H4 (cell line): ENCODE data around the gene NOS1. TPM values are rescaled to one million over a fixed set of nuclear protein-coding genes. Genes with fewer than 3 reads are reported as not detected.
A peak's percentile ranks its signal among the peaks of the same experiment; 100 is the strongest.
"Not testable (repeated sequence)": the region's sequence is repeated elsewhere in the genome, so short reads cannot be mapped to it uniquely, and the experiment has no call there.

Source experiments
- DNase-seq: peaks from one replicate; pipeline ENCODE4 v3.0.0-alpha.2; 2015; ENCODE audit warnings: low spot score
- total RNA-seq: library from RNA; depleted of rRNA; stranded (reverse); fragments of >200 nt; shearing (Covaris generic); gene quantifications from 2 replicates; pipeline ENCODE4 v1.2.3, GENCODE V29; 2014; rRNA removed

NOS1 gene
- total RNA-seq: not detected in 2 replicates

- DNase-seq: no peak
Observed at GRCh38 chr12:117361347-117361751, at the start of gene NOS1. NOS1 (minus strand) TSS chr12:117361626; CDS start chr12:117331069, 30,557 bp downstream.

- DNase-seq: no peak
Observed at GRCh38 chr12:117409286-117409685, 47.9 kb upstream of the NOS1 start.

- peak; percentile 46 for DNase-seq
Observed at GRCh38 chr12:117408161-117408791, 46.9 kb upstream of the NOS1 start.

GRCh38 chr12:117404940-117405339 is 43.5 kb upstream of the NOS1 start:
- DNase-seq: no peak

GRCh38 chr12:117404203-117404853 is 42.9 kb upstream of the NOS1 start:
- DNase-seq: no peak

GRCh38 chr12:117403586-117404139 is 42.2 kb upstream of the NOS1 start:
- no peak for DNase-seq

GRCh38 chr12:117402363-117402762 is 40.9 kb upstream of the NOS1 start:
- DNase-seq: peak; percentile 12

GRCh38 chr12:117400912-117401311 is 39.5 kb upstream of the NOS1 start:
- no peak for DNase-seq

GRCh38 chr12:117398482-117398881 is 37.1 kb upstream of the NOS1 start:
- DNase-seq: not testable (repeated sequence)

GRCh38 chr12:117395766-117396165 is 34.3 kb upstream of the NOS1 start:
- no peak for DNase-seq

GRCh38 chr12:117394491-117394890 is 33.1 kb upstream of the NOS1 start:
- no peak for DNase-seq

GRCh38 chr12:117393656-117394055 is 32.2 kb upstream of the NOS1 start:
- no peak for DNase-seq

- no peak for DNase-seq
Observed at GRCh38 chr12:117390866-117391265, 29.4 kb upstream of the NOS1 start.

GRCh38 chr12:117388951-117389446 is 27.6 kb upstream of the NOS1 start:
- DNase-seq: no peak

- DNase-seq: no peak
Observed at GRCh38 chr12:117387832-117388231, 26.4 kb upstream of the NOS1 start.

- DNase-seq: no peak
Observed at GRCh38 chr12:117384735-117385134, 23.3 kb upstream of the NOS1 start.

- no peak for DNase-seq
Observed at GRCh38 chr12:117380083-117380482, 18.7 kb upstream of the NOS1 start.

GRCh38 chr12:117377758-117378157 is 16.3 kb upstream of the NOS1 start:
- no peak for DNase-seq

GRCh38 chr12:117370588-117370987 is 9.2 kb upstream of the NOS1 start:
- DNase-seq: no peak

GRCh38 chr12:117370000-117370399 is 8.6 kb upstream of the NOS1 start:
- not testable (repeated sequence) for DNase-seq

GRCh38 chr12:117367006-117367638 is 5.7 kb upstream of the NOS1 start:
- DNase-seq: peak; percentile 40

GRCh38 chr12:117365049-117365616 is 3.7 kb upstream of the NOS1 start:
- DNase-seq: no peak
